CD4-positive, alpha-beta memory T cell (primary cell): ENCODE measurements around the gene DAB2IP. TPM values are rescaled to one million over a fixed set of nuclear protein-coding genes. Genes with fewer than 3 reads are reported as not detected.

ENCODE experiments used
- CTCF ChIA-PET: fragments of 350-600 bp; sonication (Branson Sonifier 250); formaldehyde crosslinking; loops from one replicate; lab custom pipeline; 2021; ENCODE audit warnings: inconsistent platforms; ENCODE audit not compliant: partially characterized antibody; lab: Charles Lee
- POLR2A ChIA-PET: fragments of 350-600 bp; sonication (Branson Sonifier 250); formaldehyde crosslinking; loops from one replicate; lab custom pipeline; 2021; ENCODE audit not compliant: partially characterized antibody; lab: Charles Lee
- DNase-seq, 5 donors: peaks; one replicate each; pipeline versions ENCODE4 v3.0.0 to v3.0.0-alpha.2; 2020 to 2022; ENCODE audit warnings: mixed read lengths in 1 of 5
- H3K27ac ChIP-seq: one replicate; pipeline ENCODE4 v1.7.0; 2013; ENCODE audit warnings: low read depth, low read length
- H3K27me3 ChIP-seq: 2 replicates; pipeline ENCODE4 v1.7.0; 2013; ENCODE audit warnings: mild to moderate bottlenecking, low read length, moderate library complexity; ENCODE audit not compliant: insufficient read depth
- H3K36me3 ChIP-seq: 2 replicates; pipeline ENCODE4 v1.7.0; 2013; ENCODE audit warnings: mild to moderate bottlenecking, low read length, moderate library complexity; ENCODE audit not compliant: insufficient read depth
- H3K4me1 ChIP-seq: 2 replicates; pipeline ENCODE4 v1.7.0; 2013; ENCODE audit warnings: mild to moderate bottlenecking, low read length, moderate library complexity; ENCODE audit not compliant: insufficient read depth
- H3K4me3 ChIP-seq, 2 donors: one replicate each; pipeline ENCODE4 v1.7.0; 2013; ENCODE audit warnings: low read length in 2 of 2, mild to moderate bottlenecking in 1 of 2
- H3K9me3 ChIP-seq, 2 donors: one replicate each; pipeline ENCODE4 v1.7.0; 2013; ENCODE audit warnings: low read length in 2 of 2, control low read depth in 1 of 2; ENCODE audit not compliant: control insufficient read depth in 1 of 2
- H3K27ac Mint-ChIP-seq, 7 donors: one replicate each; pipeline ENCODE4 v1.8.0; 2020 to 2021; ENCODE audit warnings: mixed read lengths in 7 of 7, mild to moderate bottlenecking in 6 of 7, inconsistent platforms in 3 of 7, moderate library complexity in 3 of 7
- H3K27me3 Mint-ChIP-seq, 2 donors: one replicate each; pipeline ENCODE4 v1.8.0; 2020 to 2021; ENCODE audit warnings: mixed read lengths in 2 of 2
- H3K36me3 Mint-ChIP-seq, 2 donors: one replicate each; pipeline ENCODE4 v1.8.0; 2020 to 2021; ENCODE audit warnings: mixed read lengths in 2 of 2, inconsistent platforms in 1 of 2, mild to moderate bottlenecking in 1 of 2
- H3K4me1 Mint-ChIP-seq, 4 donors: one replicate each; pipeline ENCODE4 v1.8.0; 2020 to 2021; ENCODE audit warnings: mixed read lengths in 4 of 4, mild to moderate bottlenecking in 1 of 4
- H3K4me3 Mint-ChIP-seq, 8 donors: one replicate each; pipeline ENCODE4 v1.8.0; 2020 to 2021; ENCODE audit warnings: mixed read lengths in 8 of 8, mild to moderate bottlenecking in 7 of 8, moderate library complexity in 6 of 8, inconsistent platforms in 3 of 8
- H3K9me3 Mint-ChIP-seq, 8 donors: one replicate each; pipeline ENCODE4 v1.8.0; 2020 to 2021; ENCODE audit warnings: mixed read lengths in 8 of 8, mild to moderate bottlenecking in 5 of 8, inconsistent platforms in 3 of 8, moderate library complexity in 1 of 8
- intact Hi-C: fragments of 100-400 bp; cut with micrococcal nuclease; formaldehyde crosslinking; loops from one replicate; pipeline ENCODE4 v1.15.1; 2023
- polyA plus RNA-seq, 2 donors: library from polyadenylated mRNA; unstranded; fragments of 300-500 nt; fragmentation: Illumina TruSeq; gene quantifications; one replicate each; pipeline ENCODE4 v1.2.3, GENCODE V29; 2021
- total RNA-seq, 2 experiments: library from RNA; stranded (reverse); gene quantifications; one replicate each; pipeline ENCODE4 v1.2.3, GENCODE V29; 2021

Gene DAB2IP
- total and polyA plus RNA-seq, 4 experiments from 2014 or later = not detected

- POLR2A ChIA-PET = no interaction called here
- H3K9me3 ChIP-seq = no peaks in the 10 kb centered on the region
- no peak for DNase-seq
- no peaks in the 10 kb centered on the region for H3K36me3 ChIP-seq
- H3K36me3 Mint-ChIP-seq = no peaks in the 10 kb centered on the region
- H3K27ac Mint-ChIP-seq = peak overlapping the region in 1 of 7 donors; percentile 25
- no peaks in the 10 kb centered on the region for H3K9me3 Mint-ChIP-seq
- CTCF ChIA-PET = no interaction called here
- no peak overlapping the region for H3K4me3 ChIP-seq
- H3K27ac ChIP-seq = no peak overlapping the region
- no peaks in the 10 kb centered on the region for H3K4me1 ChIP-seq
- no peaks in the 10 kb centered on the region for H3K27me3 ChIP-seq
- intact Hi-C loops = no loop called here
- H3K27me3 Mint-ChIP-seq = peaks cover 0 to 8% of the 10 kb centered on the region in 2 donors
- H3K4me3 Mint-ChIP-seq = no peak overlapping the region
- H3K4me1 Mint-ChIP-seq = no peaks in the 10 kb centered on the region
Measured at GRCh38 chr9:121707477-121708424, 56.3 kb downstream of the DAB2IP start.

- ChIA-PET CTCF (interaction anchor here (0.9 kb wide), 1 partner anchor 12 kb away, joined by 3 read pairs; no protein-coding TSS in a partner anchor), POLR2A (no interaction called here)
- H3K9me3 ChIP-seq = no peaks in the 10 kb centered on the region
- Mint-ChIP-seq H3K4me1 (no peaks in the 10 kb centered on the region), H3K27me3 (peaks cover 0 to 8% of the 10 kb centered on the region in 2 donors), H3K27ac (no peak overlapping the region), H3K4me3 (no peak overlapping the region), H3K9me3 (no peaks in the 10 kb centered on the region), H3K36me3 (no peaks in the 10 kb centered on the region)
- intact Hi-C loops = no loop called here
- H3K4me1 ChIP-seq = no peaks in the 10 kb centered on the region
- no peak overlapping the region for H3K27ac ChIP-seq
- no peaks in the 10 kb centered on the region for H3K27me3 ChIP-seq
- no peaks in the 10 kb centered on the region for H3K36me3 ChIP-seq
- DNase-seq = no peak
- H3K4me3 ChIP-seq = no peak overlapping the region
Measured at GRCh38 chr9:121708768-121709488, 57.5 kb downstream of the DAB2IP start.

- Histone ChIP-seq H3K36me3 (no peaks in the 10 kb centered on the region), H3K27ac (no peak overlapping the region), H3K4me1 (no peaks in the 10 kb centered on the region), H3K9me3 (no peaks in the 10 kb centered on the region), H3K27me3 (no peaks in the 10 kb centered on the region), H3K4me3 (no peak overlapping the region)
- H3K4me1 Mint-ChIP-seq = no peaks in the 10 kb centered on the region
- no peak overlapping the region for H3K27ac Mint-ChIP-seq
- CTCF ChIA-PET = interaction anchor here (0.9 kb wide), 1 partner anchor 13 kb away, joined by 3 read pairs; no protein-coding TSS in a partner anchor
- no peaks in the 10 kb centered on the region for H3K36me3 Mint-ChIP-seq
- no peak for DNase-seq
- intact Hi-C loops = no loop called here
- H3K27me3 Mint-ChIP-seq = peaks cover 0 to 5% of the 10 kb centered on the region in 2 donors
- no peaks in the 10 kb centered on the region for H3K9me3 Mint-ChIP-seq
- H3K4me3 Mint-ChIP-seq = no peak overlapping the region
- POLR2A ChIA-PET = no interaction called here
Measured at GRCh38 chr9:121709798-121710197, 58.4 kb downstream of the DAB2IP start.

- no peaks in the 10 kb centered on the region for H3K9me3 ChIP-seq
- no peaks in the 10 kb centered on the region for H3K36me3 ChIP-seq
- Mint-ChIP-seq H3K27me3 (peaks cover 0 to 5% of the 10 kb centered on the region in 2 donors), H3K4me3 (no peak overlapping the region), H3K27ac (no peak overlapping the region), H3K9me3 (no peaks in the 10 kb centered on the region), H3K36me3 (no peaks in the 10 kb centered on the region), H3K4me1 (no peaks in the 10 kb centered on the region)
- intact Hi-C loops = no loop called here
- H3K27me3 ChIP-seq = no peaks in the 10 kb centered on the region
- H3K27ac ChIP-seq = no peak overlapping the region
- ChIA-PET CTCF (no interaction called here), POLR2A (no interaction called here)
- no peaks in the 10 kb centered on the region for H3K4me1 ChIP-seq
- H3K4me3 ChIP-seq = no peak overlapping the region
- no peak for DNase-seq
Measured at GRCh38 chr9:121711281-121711680, 59.8 kb downstream of the DAB2IP start.

- CTCF ChIA-PET = no interaction called here
- Mint-ChIP-seq H3K9me3 (no peaks in the 10 kb centered on the region), H3K4me3 (no peak overlapping the region), H3K27me3 (peaks cover 0 to 5% of the 10 kb centered on the region in 2 donors), H3K36me3 (no peaks in the 10 kb centered on the region), H3K27ac (no peak overlapping the region), H3K4me1 (no peaks in the 10 kb centered on the region)
- Histone ChIP-seq H3K4me3 (no peak overlapping the region), H3K27ac (no peak overlapping the region), H3K4me1 (no peaks in the 10 kb centered on the region), H3K27me3 (no peaks in the 10 kb centered on the region), H3K36me3 (no peaks in the 10 kb centered on the region), H3K9me3 (no peaks in the 10 kb centered on the region)
- POLR2A ChIA-PET = no interaction called here
- no peak for DNase-seq
- intact Hi-C loops = no loop called here
Measured at GRCh38 chr9:121711797-121712196, 60.4 kb downstream of the DAB2IP start.

GRCh38 chr9:121713400-121714070, 62.1 kb downstream of the DAB2IP start:
- no peaks in the 10 kb centered on the region for H3K27me3 Mint-ChIP-seq
- ChIA-PET CTCF (no interaction called here), POLR2A (no interaction called here)
- Histone ChIP-seq H3K36me3 (no peaks in the 10 kb centered on the region), H3K4me1 (no peaks in the 10 kb centered on the region), H3K27me3 (no peaks in the 10 kb centered on the region), H3K4me3 (no peak overlapping the region), H3K27ac (no peak overlapping the region), H3K9me3 (no peaks in the 10 kb centered on the region)
- DNase-seq = no peak
- intact Hi-C loops = no loop called here
- no peak overlapping the region for H3K4me3 Mint-ChIP-seq
- no peaks in the 10 kb centered on the region for H3K9me3 Mint-ChIP-seq
- no peak overlapping the region for H3K27ac Mint-ChIP-seq
- H3K4me1 Mint-ChIP-seq = no peaks in the 10 kb centered on the region
- H3K36me3 Mint-ChIP-seq = no peaks in the 10 kb centered on the region
